ENCODE results near the gene ZSWIM5. TPM values are rescaled to one million over a fixed set of nuclear protein-coding genes. Genes with fewer than 3 reads are reported as not detected.
"Not testable (repeated sequence)": the region's sequence is repeated elsewhere in the genome, so short reads cannot be mapped to it uniquely, and the experiment has no call there.

ZSWIM5 gene
- total RNA-seq = 1 to 10 TPM; 7.9 to 9.7 TPM
- polyA plus RNA-seq (ENCODE audit: insufficient read length in 2 of 2) = 10 to 100 TPM; 14.6 to 14.8 TPM
- long read RNA-seq, donor 1, full-length matches to known transcripts = 2 of 2 reads
- long read RNA-seq, donor 1, partial matches to known transcripts = 0 of 2 reads
- long read RNA-seq, donor 1, other reads (novel, unspliced or antisense) = 0 of 2 reads
- long read RNA-seq, donor 2 = 0 reads
- long read RNA-seq, donor 3, full-length matches to known transcripts = 1 of 1 reads
- long read RNA-seq, donor 3, partial matches to known transcripts = 0 of 1 reads
- long read RNA-seq, donor 3, other reads (novel, unspliced or antisense) = 0 of 1 reads
- long read RNA-seq, donor 4, full-length matches to known transcripts = 1 of 1 reads
- long read RNA-seq, donor 4, partial matches to known transcripts = 0 of 1 reads
- long read RNA-seq, donor 4, other reads (novel, unspliced or antisense) = 0 of 1 reads

- H3K9me3 ChIP-seq (ENCODE audit: control insufficient read depth, insufficient read depth, low read length) = no peaks in the 10 kb centered on the region
- H3K4me3 ChIP-seq (ENCODE audit: low read depth, low read length) = peak within 1 kb of the TSS; percentile 68
- peak; percentile 40 to 96 (median 82) for DNase-seq (ENCODE audit: low read depth in 4 of 6, low spot score in 6 of 6)
- H3K27ac ChIP-seq (ENCODE audit: low read depth, low read length) = peak within 1 kb of the TSS; percentile 83
- peaks cover 4% of the 10 kb centered on the region for H3K4me1 ChIP-seq (ENCODE audit: control insufficient read depth, insufficient read depth, low read length)
- WGBS (ENCODE audit: insufficient coverage) = under 1% methylated on average over 118 of the region's 118 CpGs
- H3K36me3 ChIP-seq (ENCODE audit: control insufficient read depth, insufficient read depth, low read length) = no peaks in the 10 kb centered on the region
- H3K27me3 ChIP-seq (ENCODE audit: control insufficient read depth, insufficient read depth, low read length) = no peaks in the 10 kb centered on the region
Observed at GRCh38 chr1:45205910-45206721, at the start of gene ZSWIM5. TSS of gene ZSWIM5 (minus strand) at chr1:45206605. CDS start at chr1:45206350, 255 bp downstream.

- no peaks in the 10 kb centered on the region for H3K4me1 ChIP-seq (ENCODE audit: control insufficient read depth, insufficient read depth, low read length)
- H3K36me3 ChIP-seq (ENCODE audit: control insufficient read depth, insufficient read depth, low read length) = no peaks in the 10 kb centered on the region
- no peaks in the 10 kb centered on the region for H3K27me3 ChIP-seq (ENCODE audit: control insufficient read depth, insufficient read depth, low read length)
- no peak overlapping the region for H3K4me3 ChIP-seq (ENCODE audit: low read depth, low read length)
- H3K27ac ChIP-seq (ENCODE audit: low read depth, low read length) = no peak overlapping the region
- H3K9me3 ChIP-seq (ENCODE audit: control insufficient read depth, insufficient read depth, low read length) = peaks cover 10% of the 10 kb centered on the region
- no peak for DNase-seq (ENCODE audit: low read depth in 4 of 6, low spot score in 6 of 6)
Observed at GRCh38 chr1:45254490-45254889, 48.1 kb upstream of the ZSWIM5 start.

- Histone ChIP-seq H3K36me3 (ENCODE audit: control insufficient read depth, insufficient read depth, low read length) (no peaks in the 10 kb centered on the region), H3K27me3 (ENCODE audit: control insufficient read depth, insufficient read depth, low read length) (no peaks in the 10 kb centered on the region), H3K4me1 (ENCODE audit: control insufficient read depth, insufficient read depth, low read length) (no peaks in the 10 kb centered on the region), H3K4me3 (ENCODE audit: low read depth, low read length) (no peak overlapping the region), H3K9me3 (ENCODE audit: control insufficient read depth, insufficient read depth, low read length) (no peaks in the 10 kb centered on the region), H3K27ac (ENCODE audit: low read depth, low read length) (no peak overlapping the region)
- WGBS (ENCODE audit: insufficient coverage) = no CpG with 5 or more reads among the region's 1 CpG
- no peak for DNase-seq (ENCODE audit: low read depth in 4 of 6, low spot score in 6 of 6)
Observed at GRCh38 chr1:45250544-45250943, 44.1 kb upstream of the ZSWIM5 start.

GRCh38 chr1:45248004-45248403 lies 41.6 kb upstream of the ZSWIM5 start:
- H3K36me3 ChIP-seq (ENCODE audit: control insufficient read depth, insufficient read depth, low read length); H3K4me1 ChIP-seq (ENCODE audit: control insufficient read depth, insufficient read depth, low read length); H3K9me3 ChIP-seq (ENCODE audit: control insufficient read depth, insufficient read depth, low read length); H3K4me3 ChIP-seq (ENCODE audit: low read depth, low read length); H3K27me3 ChIP-seq (ENCODE audit: control insufficient read depth, insufficient read depth, low read length); H3K27ac ChIP-seq (ENCODE audit: low read depth, low read length); DNase-seq (ENCODE audit: low read depth in 4 of 6, low spot score in 6 of 6): not testable (repeated sequence)
- 96% methylated on average over 21 of the region's 30 CpGs for WGBS (ENCODE audit: insufficient coverage)

- Histone ChIP-seq H3K36me3 (ENCODE audit: control insufficient read depth, insufficient read depth, low read length) (no peaks in the 10 kb centered on the region), H3K9me3 (ENCODE audit: control insufficient read depth, insufficient read depth, low read length) (peaks cover 3% of the 10 kb centered on the region), H3K4me3 (ENCODE audit: low read depth, low read length) (no peak overlapping the region), H3K4me1 (ENCODE audit: control insufficient read depth, insufficient read depth, low read length) (no peaks in the 10 kb centered on the region), H3K27ac (ENCODE audit: low read depth, low read length) (no peak overlapping the region), H3K27me3 (ENCODE audit: control insufficient read depth, insufficient read depth, low read length) (no peaks in the 10 kb centered on the region)
- DNase-seq (ENCODE audit: low read depth in 4 of 6, low spot score in 6 of 6) = no peak
- WGBS (ENCODE audit: insufficient coverage) = 88% methylated on average over 1 of the region's 2 CpGs
Observed at GRCh38 chr1:45246760-45247159, 40.4 kb upstream of the ZSWIM5 start.

GRCh38 chr1:45246359-45246758 lies 40.0 kb upstream of the ZSWIM5 start:
- H3K4me1 ChIP-seq (ENCODE audit: control insufficient read depth, insufficient read depth, low read length); H3K27me3 ChIP-seq (ENCODE audit: control insufficient read depth, insufficient read depth, low read length); H3K27ac ChIP-seq (ENCODE audit: low read depth, low read length); H3K36me3 ChIP-seq (ENCODE audit: control insufficient read depth, insufficient read depth, low read length); H3K4me3 ChIP-seq (ENCODE audit: low read depth, low read length); H3K9me3 ChIP-seq (ENCODE audit: control insufficient read depth, insufficient read depth, low read length); DNase-seq (ENCODE audit: low read depth in 4 of 6, low spot score in 6 of 6): not testable (repeated sequence)
- WGBS (ENCODE audit: insufficient coverage) = 69% methylated on average over 2 of the region's 3 CpGs

- no peak overlapping the region for H3K27ac ChIP-seq (ENCODE audit: low read depth, low read length)
- H3K4me1 ChIP-seq (ENCODE audit: control insufficient read depth, insufficient read depth, low read length) = no peaks in the 10 kb centered on the region
- H3K9me3 ChIP-seq (ENCODE audit: control insufficient read depth, insufficient read depth, low read length) = peaks cover 3% of the 10 kb centered on the region
- H3K27me3 ChIP-seq (ENCODE audit: control insufficient read depth, insufficient read depth, low read length) = no peaks in the 10 kb centered on the region
- no peaks in the 10 kb centered on the region for H3K36me3 ChIP-seq (ENCODE audit: control insufficient read depth, insufficient read depth, low read length)
- no peak for DNase-seq (ENCODE audit: low read depth in 4 of 6, low spot score in 6 of 6)
- H3K4me3 ChIP-seq (ENCODE audit: low read depth, low read length) = no peak overlapping the region
Observed at GRCh38 chr1:45244660-45245059, 38.3 kb upstream of the ZSWIM5 start.

GRCh38 chr1:45243476-45244343 lies 37.3 kb upstream of the ZSWIM5 start:
- Histone ChIP-seq H3K27ac (ENCODE audit: low read depth, low read length) (no peak overlapping the region), H3K4me1 (ENCODE audit: control insufficient read depth, insufficient read depth, low read length) (no peaks in the 10 kb centered on the region), H3K27me3 (ENCODE audit: control insufficient read depth, insufficient read depth, low read length) (no peaks in the 10 kb centered on the region), H3K9me3 (ENCODE audit: control insufficient read depth, insufficient read depth, low read length) (peaks cover 3% of the 10 kb centered on the region), H3K4me3 (ENCODE audit: low read depth, low read length) (no peak overlapping the region), H3K36me3 (ENCODE audit: control insufficient read depth, insufficient read depth, low read length) (no peaks in the 10 kb centered on the region)
- DNase-seq (ENCODE audit: low read depth in 4 of 6, low spot score in 6 of 6) = no peak
- 65% methylated on average over 2 of the region's 3 CpGs for WGBS (ENCODE audit: insufficient coverage)

GRCh38 chr1:45238846-45239245 lies 32.4 kb upstream of the ZSWIM5 start:
- H3K4me1 ChIP-seq (ENCODE audit: control insufficient read depth, insufficient read depth, low read length) = no peaks in the 10 kb centered on the region
- no peak overlapping the region for H3K4me3 ChIP-seq (ENCODE audit: low read depth, low read length)
- peaks cover 3% of the 10 kb centered on the region for H3K9me3 ChIP-seq (ENCODE audit: control insufficient read depth, insufficient read depth, low read length)
- no peak overlapping the region for H3K27ac ChIP-seq (ENCODE audit: low read depth, low read length)
- no CpG with 5 or more reads among the region's 2 CpGs for WGBS (ENCODE audit: insufficient coverage)
- no peak for DNase-seq (ENCODE audit: low read depth in 4 of 6, low spot score in 6 of 6)
- H3K36me3 ChIP-seq (ENCODE audit: control insufficient read depth, insufficient read depth, low read length) = no peaks in the 10 kb centered on the region
- H3K27me3 ChIP-seq (ENCODE audit: control insufficient read depth, insufficient read depth, low read length) = no peaks in the 10 kb centered on the region

Measured in spinal cord (tissue), 10 donors.